Psoas muscle (tissue), 8 donors: ENCODE data around the gene CMTM8. TPM values are rescaled to one million over a fixed set of nuclear protein-coding genes. Genes with fewer than 3 reads are reported as not detected.

ENCODE experiments used
- ATAC-seq, 4 donors: fragments of 200-7000 bp; cut with Tn5 transposase; one replicate each; pipeline ENCODE4 v1.9.1; 2020; ENCODE audit warnings: moderate library complexity in 3 of 4, mild to moderate bottlenecking in 2 of 4
- DNase-seq, 2 donors: peaks; one replicate each; pipeline ENCODE4 v3.0.0-alpha.2; 2020
- H3K27ac ChIP-seq: fragments of 200-600 bp; one replicate; pipeline ENCODE4 v1.8.0; 2022
- H3K27me3 ChIP-seq, 3 donors: fragments of 200-600 bp in 1 of 3; one replicate each; pipeline versions ENCODE4 v1.6.1 to v1.8.0; 2013 to 2022; ENCODE audit warnings: low read length in 2 of 3, mild to moderate bottlenecking in 2 of 3, moderate library complexity in 1 of 3; ENCODE audit not compliant: insufficient read depth in 3 of 3
- H3K36me3 ChIP-seq, 2 donors: fragments of 200-600 bp in 1 of 2; one replicate each; pipeline versions ENCODE4 v1.6.1 to v1.8.0; 2013 to 2022; ENCODE audit warnings: low read depth in 1 of 2, mild to moderate bottlenecking in 1 of 2, moderate library complexity in 1 of 2; ENCODE audit not compliant: insufficient read depth in 1 of 2
- H3K4me1 ChIP-seq: fragments of 200-600 bp; one replicate; pipeline ENCODE4 v1.8.0; 2022
- H3K4me3 ChIP-seq: fragments of 200-600 bp; one replicate; pipeline ENCODE4 v1.8.0; 2022; ENCODE audit warnings: mild to moderate bottlenecking
- H3K9me3 ChIP-seq: fragments of 200-600 bp; one replicate; pipeline ENCODE4 v1.8.0; 2022
- CTCF ChIP-seq: fragments of 200-600 bp; IDR thresholded peaks from one replicate; pipeline ENCODE4 v1.8.0; 2022; ENCODE audit warnings: antibody characterized with exemption
- WGBS, 3 donors: extraction: QIAGEN DNeasy Blood & Tissue Kit; methylation state at CpG; one replicate each; pipeline versions ENCODE4 v1.1.6 to v1.1.7; 2013; 5-methylcytosine and 5-hydroxymethylcytosine counted together
- intact Hi-C, 2 donors: fragments of 100-400 bp; cut with DNase I; formaldehyde crosslinking; loops; one replicate each; pipeline versions ENCODE4 v1.11.0 to v1.14.2; 2022
- polyA plus RNA-seq, 3 donors: library from polyadenylated mRNA; stranded (reverse); fragments of 200-250 nt; gene quantifications; one replicate each; pipeline ENCODE4 v1.2.3, GENCODE V29; 2013
- total RNA-seq, 4 donors: library from RNA; stranded (reverse); fragmentation: NEBNext Ultra II Directional in 2 of 4; extraction: Animal tissue kit (Norgen Biotek cat#: 25700) in 2 of 4; gene quantifications; one replicate each; pipeline versions ENCODE4 v1.2.1 to v1.2.4, GENCODE V29; 2021 to 2023
- donor health status: healthy with polysubstance abuse.
- donor health status: DM: no; HTN: no; CAD: no; lungs with moderate emphysema.
- donor health status: Bipolar disorder and iron deficiency.
- donor health status: healthy.
- donor health status: DM: yes; HTN: yes; CAD: no.
- donor health status: DM: no; HTN: no; CAD: no.
- donor health status: DM: no; HTN: no; CAD: no.
- donor health status: DM: yes; HTN: yes; CAD: no.

Gene CMTM8
- total and polyA plus RNA-seq, 7 donors = 0.97 to 4.2 (median 2.0) TPM

- WGBS, 3 donors = 92 to 96% (median 94%) methylated on average over 4 of the region's 4 CpGs
These were observed 37.0 kb downstream of the CMTM8 start for GRCh38 chr3:32275506-32275905.

GRCh38 chr3:32276279-32276841, 37.9 kb downstream of the CMTM8 start:
- Histone ChIP-seq H3K27ac (no peak overlapping the region), H3K27me3 (no peaks in the 10 kb centered on the region), H3K36me3 (no peaks in the 10 kb centered on the region), H3K4me1 (no peaks in the 10 kb centered on the region), H3K4me3 (no peak overlapping the region), H3K9me3 (no peaks in the 10 kb centered on the region)
- TF ChIP-seq CTCF = no peak
- 73 to 81% (median 76%) methylated on average over 4 of the region's 4 CpGs for whole genome bisulfite sequencing, 3 donors
- DNase-seq (no peak), ATAC-seq (no peak)
- intact Hi-C loops = no loop called here

More at GRCh38 chr3:32275506-32275905, 37.0 kb downstream of the CMTM8 start:
- intact Hi-C loops = no loop called here
- DNase-seq = no peak
- ATAC-seq = no peak
- no peak for TF ChIP-seq CTCF
- Histone ChIP-seq H3K4me1 (no peaks in the 10 kb centered on the region), H3K27me3 (no peaks in the 10 kb centered on the region), H3K36me3 (no peaks in the 10 kb centered on the region), H3K4me3 (no peak overlapping the region), H3K27ac (no peak overlapping the region), H3K9me3 (no peaks in the 10 kb centered on the region)

DNA sequence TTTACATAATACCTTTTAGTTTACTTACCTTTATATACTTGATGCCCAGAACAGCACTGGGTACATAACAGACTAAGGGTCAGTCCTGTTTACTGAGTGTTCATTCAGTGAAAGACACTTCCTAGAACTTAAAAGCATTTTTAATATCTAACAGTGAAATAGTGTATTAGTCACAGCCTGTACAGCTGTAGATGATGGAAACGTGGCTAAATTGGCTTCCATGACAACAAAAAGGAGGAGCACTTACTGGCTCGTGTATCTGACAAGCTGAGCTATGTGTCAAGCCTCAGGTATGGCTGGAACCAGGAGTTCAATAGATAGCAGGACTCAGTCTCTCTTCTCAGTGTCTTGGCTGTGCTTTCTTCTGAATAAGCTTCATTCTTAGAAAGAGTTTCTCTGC, 40.2 kb downstream of the CMTM8 start:
- Histone ChIP-seq H3K4me1 (no peaks in the 10 kb centered on the region), H3K27ac (no peak overlapping the region), H3K27me3 (no peaks in the 10 kb centered on the region), H3K4me3 (no peak overlapping the region), H3K36me3 (no peaks in the 10 kb centered on the region), H3K9me3 (no peaks in the 10 kb centered on the region)
- WGBS, 3 donors = 5 to 15% (median 14%) methylated on average over 2 of the region's 2 CpGs
- TF ChIP-seq CTCF = no peak
- intact Hi-C loops = no loop called here
- no peak for ATAC-seq
- DNase-seq = no peak

DNA sequence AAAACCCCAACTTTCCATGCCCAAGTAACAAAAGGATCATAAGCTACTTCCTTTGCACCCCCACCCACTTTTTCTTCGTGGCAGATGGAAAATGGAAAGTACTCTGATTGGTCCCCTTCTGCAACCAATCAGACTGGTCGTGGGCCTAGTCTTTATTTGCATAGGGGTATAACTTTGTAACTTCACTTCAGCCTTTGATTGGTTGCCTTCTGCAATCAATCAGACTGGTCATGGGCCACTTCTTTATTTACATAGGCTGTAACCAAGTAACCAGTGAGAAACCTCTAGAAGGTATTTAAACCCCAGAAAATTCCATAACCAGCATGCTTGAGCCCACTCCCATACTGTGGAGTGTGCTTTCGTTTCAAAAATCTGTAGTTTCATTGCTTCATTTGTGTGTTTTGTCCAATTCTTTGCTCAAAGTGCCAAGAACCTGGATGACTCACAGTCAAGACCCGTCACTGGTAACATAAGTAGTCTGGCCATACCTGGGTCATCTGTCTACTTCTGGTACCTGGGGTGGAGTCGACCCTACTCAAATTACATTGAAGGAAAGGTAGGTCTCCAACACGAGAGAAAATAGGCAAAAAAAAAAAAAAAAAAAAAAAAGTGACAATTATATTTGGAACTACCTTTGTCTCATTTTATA, 41.9 kb downstream of the CMTM8 start:
- intact Hi-C loops = no loop called here
- H3K36me3 ChIP-seq = no peaks in the 10 kb centered on the region
- DNase-seq (no peak), ATAC-seq (no peak)
- WGBS, 3 donors = 70 to 81% (median 77%) methylated on average over 6 of the region's 6 CpGs
- H3K9me3 ChIP-seq = no peaks in the 10 kb centered on the region
- H3K4me3 ChIP-seq = no peak overlapping the region
- H3K27me3 ChIP-seq = no peaks in the 10 kb centered on the region
- no peak overlapping the region for H3K27ac ChIP-seq
- TF ChIP-seq CTCF = no peak
- H3K4me1 ChIP-seq = no peaks in the 10 kb centered on the region
